SH-SY5Y (cell line): ENCODE measurements around the gene MRPS22.

Source experiments
- GATA2 ChIP-seq: IDR thresholded peaks from 2 replicates; pipeline ENCODE4 v1.6.1; 2011; ENCODE audit warnings: mild to moderate bottlenecking, low read depth, low read length
- GATA3 ChIP-seq: IDR thresholded peaks from 2 replicates; pipeline ENCODE4 v1.6.1; 2011; ENCODE audit warnings: low read depth, mild to moderate bottlenecking, low read length, moderate library complexity

DNA sequence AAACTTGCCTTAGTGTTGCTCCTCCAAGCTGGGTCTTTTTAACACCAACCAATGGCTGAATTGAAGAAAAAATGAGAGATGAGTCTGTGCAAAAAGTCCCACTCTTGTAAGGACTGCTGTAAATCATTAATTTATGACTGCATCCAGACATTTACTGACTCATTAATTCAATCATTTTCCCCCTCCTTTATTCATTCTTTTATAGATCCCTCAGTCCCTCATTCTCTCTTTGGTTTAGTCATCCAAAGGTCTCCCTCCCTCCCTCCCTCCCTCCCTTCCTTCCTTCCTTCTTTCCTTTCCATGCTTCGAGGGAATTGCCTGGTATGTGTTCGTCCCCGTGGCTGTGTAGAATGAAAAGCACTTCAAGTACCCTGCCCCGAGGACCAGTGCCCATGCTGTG, 35.3 kb upstream of the MRPS22 start:
- TF ChIP-seq GATA2 (no peak), GATA3 (no peak)
